Colonic mucosa (tissue), 4 donors: ENCODE measurements around the gene PTPRN2. TPM values are rescaled to one million over a fixed set of nuclear protein-coding genes. Genes with fewer than 3 reads are reported as not detected.

Source experiments
- DNase-seq: peaks from one replicate; pipeline ENCODE4 v3.0.0-alpha.2; 2020
- H3K27ac ChIP-seq: fragments of 200-600 bp; one replicate; pipeline ENCODE4 v1.8.0; 2021
- H3K27me3 ChIP-seq: fragments of 200-600 bp; one replicate; pipeline ENCODE4 v1.8.0; 2021
- H3K36me3 ChIP-seq: fragments of 200-600 bp; one replicate; pipeline ENCODE4 v1.8.0; 2021
- H3K4me1 ChIP-seq: fragments of 200-600 bp; one replicate; pipeline ENCODE4 v1.8.0; 2021; ENCODE audit warnings: mild to moderate bottlenecking
- H3K4me3 ChIP-seq: fragments of 200-600 bp; one replicate; pipeline ENCODE4 v1.8.0; 2021
- H3K9ac ChIP-seq, 2 donors: one replicate each; pipeline ENCODE4 v1.7.0; 2013; ENCODE audit warnings: control low read depth in 2 of 2, low read depth in 2 of 2, low read length in 2 of 2
- H3K9me3 ChIP-seq: fragments of 200-600 bp; one replicate; pipeline ENCODE4 v1.8.0; 2021
- intact Hi-C: fragments of 100-400 bp; cut with DNase I; formaldehyde crosslinking; loops from one replicate; pipeline ENCODE4 v1.14.1; 2022
- total RNA-seq, 2 donors: library from RNA; stranded (reverse); fragmentation: NEBNext Ultra II Directional in 1 of 2; extraction: Animal tissue kit (Norgen Biotek cat#: 25700) in 1 of 2; gene quantifications; one replicate each; pipeline ENCODE4 v1.2.1, GENCODE V29; 2021
- TF ChIP-seq, protein P1 (sequence below): fragments of 200-600 bp; IDR thresholded peaks from one replicate; pipeline ENCODE4 v1.8.0; 2022; ENCODE audit warnings: antibody characterized with exemption, mild to moderate bottlenecking
- donor health status: healthy.
- donor health status: DM: no; HTN: no; CAD: no.
- donor health status: DM: no; HTN: no; CAD: no.

The PTPRN2 gene
- total RNA-seq, 2 donors from 2014 or later, result 14.7 to 21.6 TPM

DNA sequence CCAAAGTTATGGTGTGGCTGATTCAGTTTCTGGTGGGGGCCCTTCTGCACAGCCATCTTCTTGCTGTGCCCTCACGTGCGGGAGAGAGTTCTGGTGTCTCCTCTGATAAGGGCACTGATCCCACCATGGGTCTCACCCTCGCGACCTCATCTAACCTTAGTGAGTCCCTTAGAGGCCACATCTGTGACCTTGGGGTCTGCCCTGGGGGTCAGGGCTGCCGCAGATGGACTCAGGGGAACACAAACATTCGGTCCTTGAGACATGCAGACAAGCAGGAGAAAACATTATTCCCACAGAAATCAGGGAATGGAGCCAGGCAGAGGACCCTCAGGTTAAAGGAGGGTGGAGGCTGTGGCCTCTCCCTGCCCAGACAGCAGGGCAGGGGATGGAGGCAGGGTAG lies 1072.9 kb downstream of the PTPRN2 start:
- Histone ChIP-seq H3K27ac (no peak overlapping the region), H3K4me1 (no peaks in the 10 kb centered on the region), H3K9ac (no peak overlapping the region), H3K27me3 (no peaks in the 10 kb centered on the region), H3K9me3 (no peaks in the 10 kb centered on the region), H3K4me3 (no peak overlapping the region), H3K36me3 (no peaks in the 10 kb centered on the region)
- intact Hi-C loops, result no loop called here
- TF ChIP-seq, protein P1, sequence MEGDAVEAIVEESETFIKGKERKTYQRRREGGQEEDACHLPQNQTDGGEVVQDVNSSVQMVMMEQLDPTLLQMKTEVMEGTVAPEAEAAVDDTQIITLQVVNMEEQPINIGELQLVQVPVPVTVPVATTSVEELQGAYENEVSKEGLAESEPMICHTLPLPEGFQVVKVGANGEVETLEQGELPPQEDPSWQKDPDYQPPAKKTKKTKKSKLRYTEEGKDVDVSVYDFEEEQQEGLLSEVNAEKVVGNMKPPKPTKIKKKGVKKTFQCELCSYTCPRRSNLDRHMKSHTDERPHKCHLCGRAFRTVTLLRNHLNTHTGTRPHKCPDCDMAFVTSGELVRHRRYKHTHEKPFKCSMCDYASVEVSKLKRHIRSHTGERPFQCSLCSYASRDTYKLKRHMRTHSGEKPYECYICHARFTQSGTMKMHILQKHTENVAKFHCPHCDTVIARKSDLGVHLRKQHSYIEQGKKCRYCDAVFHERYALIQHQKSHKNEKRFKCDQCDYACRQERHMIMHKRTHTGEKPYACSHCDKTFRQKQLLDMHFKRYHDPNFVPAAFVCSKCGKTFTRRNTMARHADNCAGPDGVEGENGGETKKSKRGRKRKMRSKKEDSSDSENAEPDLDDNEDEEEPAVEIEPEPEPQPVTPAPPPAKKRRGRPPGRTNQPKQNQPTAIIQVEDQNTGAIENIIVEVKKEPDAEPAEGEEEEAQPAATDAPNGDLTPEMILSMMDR, result no peak
- DNase-seq, result no peak

DNA sequence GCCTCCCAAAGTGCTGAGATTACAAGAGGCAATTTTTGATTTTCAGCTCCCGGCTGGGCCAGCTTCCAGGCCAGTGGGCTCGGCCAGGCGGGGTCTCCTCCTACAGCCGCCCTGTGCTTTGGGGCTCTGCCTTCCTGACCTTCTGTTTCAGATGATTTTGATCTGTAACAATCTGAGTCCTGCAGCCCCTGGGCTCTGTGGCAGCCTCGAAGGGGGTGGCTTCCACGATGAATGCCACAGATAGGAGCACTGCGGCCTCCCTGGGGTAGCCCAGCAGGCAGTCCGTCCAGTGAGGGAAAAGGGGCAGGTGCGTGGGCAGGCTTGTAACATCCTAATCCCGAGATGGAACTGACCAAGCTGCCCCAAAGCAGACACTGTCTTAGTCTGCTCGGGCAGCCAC lies 1073.3 kb downstream of the PTPRN2 start:
- H3K4me3 ChIP-seq, result no peak overlapping the region
- no peaks in the 10 kb centered on the region for H3K9me3 ChIP-seq
- H3K4me1 ChIP-seq, result no peaks in the 10 kb centered on the region
- no peaks in the 10 kb centered on the region for H3K27me3 ChIP-seq
- DNase-seq, result no peak
- TF ChIP-seq, protein P1, result no peak
- H3K36me3 ChIP-seq, result no peaks in the 10 kb centered on the region
- no peak overlapping the region for H3K9ac ChIP-seq
- intact Hi-C loops, result no loop called here
- no peak overlapping the region for H3K27ac ChIP-seq

DNA sequence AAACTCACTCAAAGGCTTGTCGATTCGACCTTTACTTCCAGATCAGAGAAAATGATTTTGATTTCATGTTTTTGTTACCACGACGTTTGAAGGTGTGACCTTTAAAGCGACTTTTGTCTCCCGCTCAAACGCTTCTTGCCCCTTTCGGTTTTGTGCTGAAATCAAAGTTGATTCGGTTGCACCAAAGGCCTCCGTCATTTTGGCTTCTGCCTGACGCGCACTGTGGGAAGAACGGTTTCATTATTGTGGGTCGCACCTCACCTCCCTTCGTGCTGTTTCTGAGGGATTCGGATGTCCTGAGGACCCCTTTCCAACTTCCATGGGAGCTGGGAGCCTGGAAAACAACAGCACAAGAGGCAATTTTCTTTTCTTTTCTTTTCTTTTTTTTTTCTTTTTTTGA lies 1073.9 kb downstream of the PTPRN2 start:
- Histone ChIP-seq H3K27me3 (no peaks in the 10 kb centered on the region), H3K4me1 (no peaks in the 10 kb centered on the region), H3K9me3 (no peaks in the 10 kb centered on the region), H3K4me3 (no peak overlapping the region), H3K36me3 (no peaks in the 10 kb centered on the region), H3K27ac (no peak overlapping the region), H3K9ac (no peak overlapping the region)
- intact Hi-C loops, result no loop called here
- TF ChIP-seq, protein P1, result no peak
- DNase-seq, result no peak

DNA sequence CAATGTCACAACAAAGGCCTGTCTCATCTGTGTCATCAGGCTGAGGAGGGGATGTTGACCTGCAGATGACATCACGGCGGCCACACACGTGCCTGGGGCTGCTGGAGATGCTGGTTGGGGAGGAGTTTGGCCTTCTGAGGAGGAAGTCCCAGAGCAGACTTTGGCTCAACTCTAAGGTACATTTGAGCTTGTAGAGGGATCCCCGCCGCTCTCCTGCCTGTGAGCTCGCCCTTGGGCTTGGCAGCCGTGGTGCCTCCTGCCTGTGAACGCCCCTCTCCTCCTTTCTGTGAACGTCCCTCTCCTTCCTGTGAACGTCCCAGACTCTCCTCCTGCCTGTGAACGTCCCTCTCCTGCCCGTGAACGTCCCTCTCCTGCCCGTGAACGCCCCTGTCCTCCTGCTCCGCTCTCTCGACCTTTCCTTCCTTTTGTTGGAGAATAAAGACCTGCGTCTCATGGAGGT lies 1074.4 kb downstream of the PTPRN2 start:
- TF ChIP-seq, protein P1, result no peak
- Histone ChIP-seq H3K4me3 (no peak overlapping the region), H3K9me3 (no peaks in the 10 kb centered on the region), H3K27me3 (no peaks in the 10 kb centered on the region), H3K4me1 (no peaks in the 10 kb centered on the region), H3K9ac (no peak overlapping the region), H3K36me3 (no peaks in the 10 kb centered on the region), H3K27ac (no peak overlapping the region)
- intact Hi-C loops, result no loop called here
- no peak for DNase-seq

DNA sequence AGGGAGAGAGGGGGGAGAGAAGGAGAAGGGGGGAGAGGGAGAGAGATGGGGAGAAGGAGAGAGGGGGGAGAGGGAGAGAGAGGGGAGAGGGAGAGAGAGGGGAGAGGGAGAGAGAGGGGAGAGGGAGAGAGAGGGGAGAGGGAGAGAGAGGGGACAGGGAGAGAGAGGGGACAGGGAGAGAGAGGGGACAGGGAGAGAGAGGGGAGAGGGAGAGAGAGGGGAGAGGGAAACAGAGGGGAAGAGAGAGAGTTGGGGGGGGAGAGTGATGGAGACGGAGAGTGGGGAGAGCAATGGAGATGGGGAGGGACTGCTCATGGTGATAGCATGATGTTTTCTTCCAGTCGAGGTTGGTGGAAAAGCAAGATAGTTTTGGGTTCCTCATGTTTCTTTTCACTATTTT lies 1078.4 kb downstream of the PTPRN2 start:
- Histone ChIP-seq H3K4me3 (no peak overlapping the region), H3K4me1 (no peaks in the 10 kb centered on the region), H3K27ac (no peak overlapping the region), H3K9me3 (no peaks in the 10 kb centered on the region), H3K36me3 (no peaks in the 10 kb centered on the region), H3K9ac (no peak overlapping the region), H3K27me3 (no peaks in the 10 kb centered on the region)
- TF ChIP-seq, protein P1, result no peak
- no peak for DNase-seq
- intact Hi-C loops, result no loop called here

DNA sequence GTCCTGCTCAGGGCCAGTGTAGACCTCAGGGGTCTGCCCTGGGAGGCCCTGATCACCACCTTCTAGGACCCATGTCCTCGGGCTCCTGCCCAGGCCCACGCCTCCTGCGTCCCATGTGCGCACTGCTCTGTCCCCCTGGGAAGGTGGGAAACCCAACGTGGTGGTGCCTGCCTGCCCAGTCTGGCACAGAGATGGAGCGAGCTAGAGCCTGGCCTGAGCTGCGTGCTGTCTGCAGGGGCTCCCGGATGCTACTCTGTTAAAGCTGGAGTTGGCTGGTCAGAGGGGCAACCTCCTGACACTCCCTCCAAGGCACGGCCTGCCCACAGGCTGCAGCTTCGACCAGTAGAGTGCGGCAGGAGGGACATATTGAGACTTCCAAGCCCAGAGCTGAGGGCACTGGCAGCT lies 1079.1 kb downstream of the PTPRN2 start:
- intact Hi-C loops, result no loop called here
- H3K27ac ChIP-seq, result no peak overlapping the region
- DNase-seq, result no peak
- TF ChIP-seq, protein P1, result no peak
- H3K9ac ChIP-seq, result no peak overlapping the region
- H3K36me3 ChIP-seq, result no peaks in the 10 kb centered on the region
- no peak overlapping the region for H3K4me3 ChIP-seq
- H3K9me3 ChIP-seq, result no peaks in the 10 kb centered on the region
- no peaks in the 10 kb centered on the region for H3K4me1 ChIP-seq
- no peaks in the 10 kb centered on the region for H3K27me3 ChIP-seq
